EH (cell line): ENCODE data around the gene NCAPD3.

Experiments
- DNase-seq: peaks from one replicate; pipeline ENCODE4 v3.0.0-alpha.2; 2015; ENCODE audit warnings: low read depth

NCAPD3 gene

DNA sequence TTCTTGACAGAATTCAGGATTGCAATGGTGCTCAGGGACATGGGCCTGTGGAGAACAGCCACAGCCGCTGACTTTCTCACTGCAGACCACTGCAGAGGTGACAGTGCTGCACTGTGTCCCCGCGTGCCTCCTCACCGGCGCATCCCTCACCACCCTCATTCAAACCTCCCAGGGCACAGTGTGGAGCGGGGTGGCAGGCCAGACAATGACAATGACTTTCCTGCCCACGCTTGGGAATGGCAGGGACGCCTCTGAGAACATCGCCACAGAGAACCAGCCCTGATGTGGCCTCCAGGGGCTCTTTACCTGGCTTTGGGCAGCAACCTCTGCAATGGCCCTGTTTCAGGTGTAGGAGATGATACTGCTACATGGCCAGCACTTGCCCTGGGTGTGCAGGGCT lies 65.7 kb downstream of the NCAPD3 start:
- DNase-seq: no peak

DNA sequence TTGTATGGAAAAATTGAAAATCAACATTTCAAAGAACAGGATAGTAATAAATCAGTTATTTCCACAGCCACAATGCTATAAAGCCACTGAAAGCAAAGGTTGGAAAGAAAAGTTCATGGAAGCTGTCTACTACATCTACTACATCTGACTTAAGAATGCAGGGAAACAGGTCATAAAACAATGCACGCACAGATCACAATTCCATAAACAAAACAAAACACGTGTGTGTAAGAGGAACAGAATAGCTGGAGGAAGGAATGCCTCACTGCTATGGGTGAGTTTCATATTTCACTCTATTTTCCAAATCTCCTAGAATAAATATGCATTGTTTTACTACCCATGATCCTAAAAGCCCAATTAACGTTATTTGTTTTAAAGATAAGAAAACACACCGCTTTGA lies 66.3 kb downstream of the NCAPD3 start:
- peak; percentile 45 for DNase-seq

DNA sequence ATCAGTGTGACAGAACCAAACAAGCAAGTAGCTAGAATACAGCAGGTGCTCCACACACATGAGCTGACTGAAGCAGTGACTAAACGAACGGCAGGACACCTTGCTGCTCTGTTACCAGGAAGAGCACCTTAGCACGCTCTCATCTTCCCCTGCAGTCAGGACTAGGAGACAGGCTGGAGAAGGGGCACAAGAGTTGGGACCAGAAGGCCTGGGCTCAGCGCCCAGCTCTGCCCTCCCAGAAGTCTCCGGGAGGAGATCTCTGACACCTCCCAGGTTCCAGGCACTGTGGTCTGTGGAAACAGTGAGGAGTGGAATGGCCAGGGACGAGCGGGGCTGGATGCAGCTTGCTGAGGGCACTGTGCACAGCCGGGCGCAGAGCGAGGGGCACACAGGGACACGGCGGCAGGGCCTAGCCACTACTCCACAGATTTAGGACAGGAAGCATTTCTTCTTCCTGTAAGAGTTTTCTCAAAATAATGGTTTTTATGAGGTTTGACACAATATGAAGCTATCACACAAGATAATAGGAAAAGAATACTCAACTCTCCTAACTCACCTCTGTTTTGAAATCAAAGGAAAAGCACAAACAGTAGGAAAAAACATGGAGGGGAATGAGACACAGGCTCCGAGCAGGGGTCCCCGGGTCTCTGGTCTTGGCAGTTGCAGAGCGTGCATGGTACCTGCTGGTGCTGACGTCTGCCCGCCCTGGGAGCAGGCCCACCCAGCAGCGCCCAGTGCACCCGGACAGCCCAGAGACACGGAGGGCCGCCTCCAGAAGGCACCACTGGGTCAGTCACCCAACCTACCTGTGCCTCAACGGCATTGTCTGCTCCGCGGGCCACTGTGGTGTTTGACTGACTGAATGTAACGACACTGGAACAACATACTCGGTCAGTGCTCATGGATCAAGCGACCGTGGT lies 67.6 kb downstream of the NCAPD3 start:
- no peak for DNase-seq

DNA sequence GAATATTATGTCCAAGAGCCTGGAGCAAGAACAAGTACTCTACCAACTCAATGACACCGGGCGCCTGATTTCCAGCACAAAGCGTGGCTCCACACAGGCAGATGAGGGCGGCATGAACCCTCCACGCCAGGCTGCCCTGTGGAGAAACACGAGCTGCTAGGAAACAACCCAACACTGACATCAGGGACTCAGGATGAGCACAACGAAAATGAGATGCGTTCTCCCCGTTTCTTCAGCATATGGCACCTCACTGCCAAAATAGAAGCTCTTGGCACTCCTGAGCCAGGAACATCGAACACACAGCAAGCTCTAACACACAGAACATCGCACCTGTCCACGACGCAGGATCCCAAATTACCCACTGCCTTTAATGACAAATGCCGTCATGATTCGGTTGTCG lies 68.3 kb downstream of the NCAPD3 start:
- DNase-seq: no peak

DNA sequence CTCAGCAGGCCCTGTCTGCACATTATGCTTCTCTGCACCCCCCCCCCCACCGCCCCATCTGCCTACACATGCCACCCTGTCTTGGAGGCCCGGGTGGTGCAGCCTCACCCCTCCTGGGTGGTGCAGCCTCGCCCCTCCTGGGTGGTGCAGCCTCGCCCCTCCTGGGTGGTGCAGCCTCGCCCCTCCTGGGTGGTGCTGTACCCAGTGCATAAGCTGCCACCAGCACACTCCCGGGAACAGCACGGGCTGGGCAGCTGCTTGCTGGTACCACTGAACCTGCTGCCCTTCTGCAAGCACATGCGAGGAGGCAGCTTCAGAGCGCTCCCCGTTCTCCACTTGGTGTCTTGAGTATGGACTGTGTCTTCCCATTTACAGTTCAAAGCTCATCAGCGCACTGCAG lies 69.3 kb downstream of the NCAPD3 start:
- DNase-seq: no peak

DNA sequence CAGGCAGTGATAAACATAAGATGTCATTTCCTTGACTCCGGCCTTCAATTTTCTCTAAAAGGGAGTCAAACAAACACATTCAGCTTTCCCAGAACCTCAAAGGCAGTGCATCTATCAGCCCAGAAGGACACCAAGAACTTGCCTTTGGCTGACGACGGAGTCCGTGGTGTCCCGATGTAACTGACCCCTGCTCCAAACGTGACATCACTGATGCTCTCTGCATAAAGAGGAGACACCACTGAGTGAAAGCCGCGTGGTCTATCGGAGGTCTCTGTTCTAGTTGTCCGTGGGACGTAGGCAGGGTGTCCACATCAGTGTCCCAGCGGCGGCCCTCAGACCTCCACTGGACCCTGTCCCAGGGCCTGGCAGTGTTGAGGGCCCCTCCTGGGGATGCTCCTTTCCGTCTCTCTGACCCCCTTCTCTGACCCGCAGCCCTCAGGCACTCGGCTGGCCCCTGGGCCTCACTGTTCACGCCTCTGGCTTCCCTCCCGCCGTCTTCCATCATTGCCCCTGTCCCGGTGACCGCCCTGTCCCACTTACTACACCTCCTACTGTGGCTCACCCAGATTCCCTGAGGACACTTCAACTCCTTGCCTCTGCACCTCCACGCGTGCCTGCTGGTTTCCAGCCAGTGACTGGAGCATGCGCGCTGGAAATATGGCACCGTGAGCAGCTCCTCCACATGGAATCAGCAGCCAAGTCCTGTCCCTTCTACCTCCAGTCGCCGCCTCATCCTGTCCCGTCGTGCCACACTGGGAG lies 70.4 kb downstream of the NCAPD3 start:
- DNase-seq: no peak

DNA sequence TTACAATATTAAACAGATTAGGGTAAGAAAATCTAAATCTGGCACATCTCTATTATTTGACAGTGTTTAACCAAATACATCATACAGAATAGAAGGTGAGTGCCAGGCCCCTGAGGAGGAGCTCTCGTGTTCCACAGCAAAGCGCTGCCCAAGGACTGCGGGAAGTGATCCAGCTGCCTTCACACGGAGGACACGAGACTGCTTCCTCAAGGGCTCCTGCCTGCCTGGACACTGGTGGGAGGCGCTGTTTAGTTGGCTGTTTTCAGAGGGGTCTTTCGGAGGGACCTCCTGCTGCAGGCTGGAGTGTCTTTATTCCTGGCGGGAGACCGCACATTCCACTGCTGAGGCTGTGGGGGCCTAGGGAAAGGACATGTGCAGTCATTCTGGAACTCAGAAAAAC lies 71.1 kb downstream of the NCAPD3 start:
- no peak for DNase-seq

DNA sequence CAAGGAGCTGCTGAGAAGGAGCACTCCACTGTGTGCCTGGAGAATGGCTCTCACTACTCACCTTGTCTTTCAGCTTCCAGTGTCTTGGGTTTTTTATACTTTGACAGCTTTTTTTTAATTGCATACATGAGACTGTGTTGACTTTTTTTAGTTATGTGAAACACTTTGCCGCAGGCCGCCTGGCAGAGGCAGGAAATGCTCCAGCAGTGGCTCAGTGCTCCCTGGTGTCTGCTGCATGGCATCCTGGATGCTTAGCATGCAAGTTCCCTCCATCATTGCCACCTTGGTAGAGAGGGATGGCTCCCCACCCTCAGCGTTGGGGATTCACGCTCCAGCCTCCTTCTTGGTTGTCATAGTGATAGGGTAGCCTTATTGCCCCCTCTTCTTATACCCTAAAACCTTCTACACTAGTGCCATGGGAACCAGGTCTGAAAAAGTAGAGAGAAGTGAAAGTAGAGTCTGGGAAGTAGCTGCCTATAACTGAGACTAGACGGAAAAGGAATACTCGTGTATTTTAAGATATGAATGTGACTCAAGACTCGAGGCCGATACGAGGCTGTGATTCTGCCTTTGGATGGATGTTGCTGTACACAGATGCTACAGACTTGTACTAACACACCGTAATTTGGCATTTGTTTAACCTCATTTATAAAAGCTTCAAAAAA lies 72.6 kb downstream of the NCAPD3 start:
- no peak for DNase-seq

DNA sequence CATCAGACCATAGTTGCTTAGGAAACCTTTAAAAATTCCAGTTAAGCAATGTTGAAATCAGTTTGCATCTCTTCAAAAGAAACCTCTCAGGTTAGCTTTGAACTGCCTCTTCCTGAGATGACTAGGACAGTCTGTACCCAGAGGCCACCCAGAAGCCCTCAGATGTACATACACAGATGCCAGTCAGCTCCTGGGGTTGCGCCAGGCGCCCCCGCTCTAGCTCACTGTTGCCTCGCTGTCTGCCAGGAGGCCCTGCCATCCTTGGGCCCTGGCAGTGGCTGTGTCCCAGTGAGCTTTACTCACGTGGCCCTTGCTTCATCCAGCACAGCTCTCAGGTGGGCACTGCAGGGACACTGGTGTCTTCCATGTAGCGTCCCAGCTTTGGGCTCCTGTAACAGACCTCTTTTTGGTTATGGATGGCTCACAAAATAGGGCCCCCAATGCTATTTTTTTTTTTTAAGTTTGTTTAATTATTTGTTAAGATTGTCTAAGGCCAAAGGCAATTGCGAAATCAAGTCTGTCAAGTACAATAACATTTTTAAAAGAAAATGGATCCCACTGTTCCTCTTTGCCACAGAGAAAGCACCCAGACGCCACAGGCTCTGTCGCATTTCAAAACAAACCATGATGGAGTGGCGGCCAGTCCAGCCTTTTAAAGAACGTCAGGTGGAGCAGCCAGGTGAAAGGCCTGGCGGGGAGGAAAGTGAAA lies 73.4 kb downstream of the NCAPD3 start:
- no peak for DNase-seq

DNA sequence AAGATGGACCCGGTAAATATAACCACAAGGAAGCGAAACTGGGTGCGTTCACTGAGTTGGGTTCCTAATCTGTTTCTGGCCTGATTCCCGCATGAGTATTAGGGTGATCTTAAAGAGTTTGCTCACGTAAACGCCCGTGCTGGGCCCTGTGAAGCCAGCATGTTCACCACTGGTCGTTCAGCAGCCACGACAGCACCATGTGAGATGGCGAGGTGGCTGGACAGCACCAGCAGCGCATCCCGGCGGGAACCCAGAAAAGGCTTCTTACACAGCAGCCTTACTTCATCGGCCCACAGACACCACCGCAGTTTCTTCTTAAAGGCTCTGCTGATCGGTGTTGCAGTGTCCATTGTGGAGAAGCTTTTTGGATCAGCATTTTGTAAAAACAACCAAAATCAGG lies 74.4 kb downstream of the NCAPD3 start:
- no peak for DNase-seq

DNA sequence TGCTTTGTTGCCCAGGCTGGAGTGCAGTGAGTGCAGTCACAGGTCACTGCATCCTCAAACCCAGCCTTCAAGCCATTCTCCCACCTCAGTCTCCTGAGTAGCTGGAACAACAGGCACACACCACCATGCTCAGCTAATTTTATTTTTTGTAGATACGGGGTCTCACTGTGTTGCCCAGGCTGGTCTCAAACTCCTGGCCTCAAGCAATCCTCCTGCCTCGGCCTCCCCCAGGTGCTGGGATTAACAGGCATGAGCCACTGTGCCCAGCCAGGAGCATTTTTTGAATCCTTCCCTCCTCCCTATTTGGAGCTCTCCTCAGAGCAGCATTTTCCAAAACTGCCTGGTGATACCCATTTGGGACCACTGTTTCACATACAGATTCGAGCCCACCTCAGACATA lies 77.2 kb downstream of the NCAPD3 start:
- no peak for DNase-seq

DNA sequence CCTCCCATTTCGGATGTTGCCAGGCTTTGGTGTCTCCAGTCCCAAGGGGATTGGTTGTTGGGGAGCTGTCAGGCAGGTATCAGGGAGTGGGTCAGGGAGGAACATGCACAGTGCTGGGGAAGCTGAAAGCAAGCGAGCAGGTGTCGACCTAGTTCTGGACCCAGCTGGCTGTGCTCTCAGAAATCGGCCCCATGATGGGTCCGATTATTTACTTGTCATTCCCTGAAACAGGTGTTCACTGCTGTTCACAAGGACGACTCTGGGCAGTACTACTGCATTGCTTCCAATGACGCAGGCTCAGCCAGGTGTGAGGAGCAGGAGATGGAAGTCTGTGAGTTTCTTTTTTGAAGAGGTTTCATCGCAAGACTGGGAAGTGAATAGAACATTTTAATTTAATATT lies 78.1 kb downstream of the NCAPD3 start:
- no peak for DNase-seq

DNA sequence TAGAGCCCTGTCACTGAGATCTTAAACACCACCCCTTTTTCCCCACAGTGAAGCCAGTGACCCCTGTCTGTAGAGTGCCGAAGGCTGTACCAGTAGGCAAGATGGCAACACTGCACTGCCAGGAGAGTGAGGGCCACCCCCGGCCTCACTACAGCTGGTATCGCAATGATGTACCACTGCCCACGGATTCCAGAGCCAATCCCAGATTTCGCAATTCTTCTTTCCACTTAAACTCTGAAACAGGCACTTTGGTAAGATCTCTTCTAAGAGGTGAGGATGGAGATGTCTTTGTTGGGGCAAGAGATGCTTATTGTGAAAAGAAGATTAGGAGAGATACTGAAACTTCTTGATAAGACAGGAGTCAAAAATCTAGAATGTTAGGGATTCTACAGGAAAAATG lies 79.0 kb downstream of the NCAPD3 start:
- no peak for DNase-seq

DNA sequence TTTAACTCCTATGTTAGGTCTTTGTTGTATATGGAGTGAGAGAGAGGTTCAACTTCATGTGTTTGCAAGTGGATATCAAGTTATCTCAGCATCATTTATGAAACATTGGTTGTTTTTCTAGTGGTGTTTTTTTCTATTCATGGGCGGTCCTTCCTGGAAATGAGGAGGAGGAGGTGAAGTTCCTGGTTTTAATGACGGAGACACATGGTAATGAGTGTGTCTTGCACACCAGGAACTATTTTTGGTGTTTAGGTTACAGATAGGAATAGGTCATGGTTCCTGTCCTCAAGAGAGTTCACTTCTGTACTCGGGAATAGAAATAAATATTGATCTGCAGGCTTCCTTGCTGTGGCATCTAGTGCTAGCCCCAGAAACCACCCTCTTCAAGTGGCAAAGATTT lies 80.0 kb downstream of the NCAPD3 start:
- DNase-seq: no peak

DNA sequence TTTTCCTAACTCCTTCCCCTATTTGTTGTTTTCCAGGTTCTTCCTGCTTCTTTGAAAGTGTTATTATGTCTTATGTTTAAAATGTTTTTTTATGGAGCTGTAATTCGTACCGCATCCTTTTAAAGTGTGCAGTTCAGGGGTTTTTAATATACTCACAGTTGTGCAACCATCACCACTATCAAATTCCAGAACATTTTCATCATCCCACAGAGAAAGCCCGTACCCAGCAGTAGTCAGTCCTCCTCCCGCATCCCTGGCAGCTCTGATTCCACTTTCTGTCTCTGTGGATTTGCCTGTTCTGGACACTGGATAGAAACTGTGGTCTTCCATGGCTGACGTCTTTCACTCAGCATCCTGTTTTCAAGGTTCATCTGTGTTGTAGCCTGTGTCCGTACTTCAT lies 81.2 kb downstream of the NCAPD3 start:
- DNase-seq: peak; percentile 56

DNA sequence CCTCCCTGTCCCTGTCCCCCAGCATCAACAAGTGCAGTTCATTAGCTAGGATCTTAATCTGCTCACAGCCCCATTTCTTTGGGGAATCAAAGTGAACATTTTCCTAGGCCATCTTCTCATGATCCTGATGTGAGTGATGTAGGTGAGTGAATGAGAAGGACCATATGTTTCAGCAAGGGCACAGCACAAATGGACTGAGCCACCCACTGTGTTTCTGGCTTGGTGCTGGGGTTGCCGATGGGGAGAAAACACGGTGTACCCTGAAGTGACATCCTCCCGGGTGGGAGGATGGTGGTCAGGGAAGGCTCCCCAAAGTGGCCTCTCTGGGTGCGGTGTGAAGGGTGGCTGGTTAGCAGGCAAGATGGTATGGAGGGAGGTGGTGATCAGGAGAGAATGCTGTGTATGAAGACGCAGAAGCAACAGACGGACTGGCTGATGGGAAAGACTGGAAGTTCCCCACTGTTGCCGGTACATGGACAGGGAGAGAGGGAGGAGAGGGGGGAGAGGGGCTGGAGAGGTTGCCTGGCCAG lies 82.7 kb downstream of the NCAPD3 start:
- no peak for DNase-seq

DNA sequence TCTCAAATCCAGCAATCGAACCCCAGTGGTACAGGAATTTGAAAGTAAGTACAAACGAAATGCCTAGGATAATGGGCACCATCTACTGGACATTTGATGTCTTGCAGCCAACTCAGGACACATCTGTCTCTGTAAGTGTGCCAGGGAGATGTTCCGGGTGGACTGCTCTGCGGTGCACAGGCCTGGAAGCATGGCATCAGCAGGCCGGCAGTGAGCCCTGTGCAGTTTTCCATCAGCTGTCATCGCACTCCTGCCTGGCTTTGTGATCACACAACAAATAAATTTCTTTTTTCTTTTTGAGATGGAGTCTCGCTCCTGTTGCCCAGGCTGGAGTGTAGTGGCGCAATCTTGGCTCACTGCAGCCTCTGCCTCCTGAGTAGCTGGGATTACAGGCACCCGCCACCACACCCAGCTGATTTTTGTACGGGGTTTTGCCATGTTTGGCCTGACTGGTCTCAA lies 83.9 kb downstream of the NCAPD3 start:
- DNase-seq: peak; percentile 83

DNA sequence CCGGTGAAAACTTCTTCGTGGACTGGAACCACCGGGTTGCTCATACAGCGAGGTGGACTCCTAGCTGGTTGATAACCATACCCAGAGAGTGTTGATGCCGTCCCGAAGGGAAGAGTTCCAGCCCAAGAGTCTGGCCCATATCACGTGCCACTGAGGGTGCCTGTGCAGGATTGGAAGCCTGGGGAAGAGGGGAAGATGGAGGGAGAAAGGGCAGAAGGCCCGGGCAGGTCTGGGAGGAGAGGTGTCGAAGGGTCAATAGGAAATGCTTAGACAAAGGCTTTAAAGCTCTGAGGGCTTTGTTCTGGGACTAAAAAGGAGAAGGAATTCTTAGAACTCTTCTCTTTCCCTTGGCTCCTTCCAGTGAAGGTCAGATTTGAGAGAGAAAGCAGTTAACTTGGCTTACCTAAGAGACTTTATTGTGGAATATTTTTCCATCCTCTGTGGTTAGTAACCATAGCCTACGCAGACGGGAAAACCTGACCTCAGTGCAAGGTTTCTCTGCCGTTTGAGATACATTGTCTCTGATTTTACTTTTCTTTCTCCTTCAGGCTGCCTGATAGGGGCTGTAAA lies 84.4 kb downstream of the NCAPD3 start:
- DNase-seq: no peak

DNA sequence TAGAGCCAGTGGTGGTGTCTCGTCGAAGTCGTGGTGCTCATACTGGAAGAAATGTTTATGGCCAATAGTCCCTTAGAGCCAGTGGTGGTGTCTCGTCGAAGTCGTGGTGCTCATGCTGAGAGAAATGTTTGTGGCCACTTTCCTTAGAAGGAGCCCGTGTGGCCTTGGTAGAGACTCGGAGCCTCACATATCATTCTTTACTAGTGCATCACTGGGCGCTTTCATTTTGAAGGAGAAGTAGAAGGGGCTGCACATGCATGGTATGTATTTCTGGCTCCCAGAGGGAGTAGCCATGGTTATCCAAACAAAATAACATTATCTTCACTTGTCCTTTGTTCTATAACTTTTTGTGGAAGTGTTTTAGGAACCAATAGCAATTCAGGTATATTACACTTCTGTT lies 85.4 kb downstream of the NCAPD3 start:
- peak; percentile 24 for DNase-seq

DNA sequence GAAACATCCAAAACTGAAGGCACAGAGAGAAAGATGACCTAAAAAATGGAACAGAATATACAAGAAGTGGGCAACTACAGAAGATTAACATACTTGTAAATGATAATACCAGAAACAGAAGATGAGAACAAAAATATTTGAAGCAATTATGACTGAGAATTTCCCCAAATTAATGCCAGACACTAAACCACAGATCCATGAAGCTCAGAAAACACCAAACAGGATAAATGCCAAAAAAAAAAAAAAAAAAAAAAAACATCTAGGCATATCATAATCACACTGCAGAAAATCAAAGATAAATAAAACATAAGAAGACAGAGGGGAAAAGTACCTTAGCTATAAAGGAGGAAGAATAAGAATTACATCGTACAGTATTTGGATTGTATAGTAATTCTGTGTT lies 89.6 kb downstream of the NCAPD3 start:
- DNase-seq: no peak

DNA sequence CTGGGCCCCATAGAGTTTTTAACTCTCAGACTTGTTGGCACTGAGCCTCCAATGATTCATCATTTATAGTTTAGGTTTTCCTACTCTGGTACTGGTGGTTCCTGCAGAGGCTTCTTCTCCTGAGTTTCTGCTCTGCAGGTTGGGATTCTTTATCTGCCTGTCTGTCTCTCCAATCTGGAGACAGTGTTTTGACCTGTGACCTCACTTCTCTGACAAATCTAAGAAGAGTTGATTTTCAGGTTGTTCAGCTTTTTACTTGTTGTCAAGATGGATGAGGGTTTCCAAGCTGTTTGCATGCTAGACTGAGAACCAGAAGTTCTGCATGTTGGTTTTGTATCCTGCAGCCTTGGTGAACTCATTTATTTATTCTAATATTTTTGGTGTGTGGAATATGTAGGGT lies 91.0 kb downstream of the NCAPD3 start:
- DNase-seq: peak; percentile 34
